H1 (cell line): ENCODE measurements around the gene TK2. TPM values are rescaled to one million over a fixed set of nuclear protein-coding genes. Genes with fewer than 3 reads are reported as not detected.

Experiments
- CTCF ChIA-PET: fragments of 300-600 bp; sonication (Branson Sonifier 250); formaldehyde crosslinking; loops from one replicate; lab custom pipeline; 2021; ENCODE audit not compliant: partially characterized antibody; lab: Charles Lee
- POLR2A ChIA-PET: fragments of 300-600 bp; sonication (Branson Sonifier 250); formaldehyde crosslinking; loops from one replicate; lab custom pipeline; 2021; ENCODE audit warnings: inconsistent platforms; ENCODE audit not compliant: partially characterized antibody; lab: Charles Lee
- DNase-seq, 2 experiments: peaks; one replicate each; pipeline versions ENCODE4 v3.0.0 to v3.0.0-alpha.2; 2010 to 2022; ENCODE audit warnings: low spot score in 2 of 2, low read depth in 1 of 2, mixed read lengths in 1 of 2
- FAIRE-seq: peaks from 2 replicates; lab custom pipeline; 2011; peaks lifted over from hg19 to GRCh38; lab: Jason Lieb, UNC
- H2AFZ ChIP-seq: 2 replicates; pipeline ENCODE4 v1.8.1; 2012; ENCODE audit warnings: low read length, inconsistent platforms
- H2AK5ac ChIP-seq: 2 replicates; pipeline ENCODE4 v1.6.1; 2013; ENCODE audit warnings: low read depth, low read length
- H2BK120ac ChIP-seq: replicated peaks from 2 replicates; pipeline ENCODE3; 2013; ENCODE audit warnings: low read depth, low read length, inconsistent platforms
- H2BK12ac ChIP-seq: 2 replicates; pipeline ENCODE4 v1.6.1; 2013; ENCODE audit warnings: low read depth, low read length
- H2BK15ac ChIP-seq: 2 replicates; pipeline ENCODE4 v1.6.1; 2013; ENCODE audit warnings: low read length
- H2BK20ac ChIP-seq: 2 replicates; pipeline ENCODE4 v1.6.1; 2013; ENCODE audit warnings: low read length
- H2BK5ac ChIP-seq: 2 replicates; pipeline ENCODE4 v1.6.1; 2013; ENCODE audit warnings: low read depth, low read length
- H3K14ac ChIP-seq: 2 replicates; pipeline ENCODE4 v1.6.1; 2013; ENCODE audit warnings: inconsistent platforms; ENCODE audit not compliant: insufficient read length
- H3K18ac ChIP-seq: 2 replicates; pipeline ENCODE4 v1.6.1; 2013; ENCODE audit warnings: low read length; ENCODE audit errors: extremely low read depth
- H3K23ac ChIP-seq: 2 replicates; pipeline ENCODE4 v1.6.1; 2013; ENCODE audit warnings: inconsistent platforms; ENCODE audit not compliant: insufficient read length
- H3K23me2 ChIP-seq: 2 replicates; pipeline ENCODE4 v1.6.1; 2013; ENCODE audit warnings: low read depth, low read length
- H3K27ac ChIP-seq: 2 replicates; pipeline ENCODE4 v1.6.1; 2011; ENCODE audit warnings: low read depth, low read length, inconsistent platforms
- H3K27me3 ChIP-seq, 4 experiments: replicated peaks in 1 of 4; 1 replicate in 1 of 4; 2 replicates in 3 of 4; pipeline versions ENCODE4 v1.6.1 to v1.8.1; 2011 to 2013; ENCODE audit warnings: low read length in 3 of 4, mild to moderate bottlenecking in 3 of 4, inconsistent platforms in 2 of 4, mixed read lengths in 2 of 4, moderate library complexity in 1 of 4; ENCODE audit not compliant: control insufficient read depth in 3 of 4, insufficient read depth in 3 of 4; ENCODE audit errors: extremely low read depth in 1 of 4
- H3K36me3 ChIP-seq, 4 experiments: 2 replicates each; pipeline versions ENCODE4 v1.6.1 to v1.8.1; 2011 to 2013; ENCODE audit warnings: mild to moderate bottlenecking in 4 of 4, low read length in 3 of 4, moderate library complexity in 2 of 4, control low read depth in 1 of 4, inconsistent platforms in 1 of 4; ENCODE audit not compliant: insufficient read depth in 4 of 4, control insufficient read depth in 2 of 4
- H3K4ac ChIP-seq: replicated peaks from 2 replicates; pipeline ENCODE3; 2013; ENCODE audit warnings: low read length, low read depth, mixed read lengths, inconsistent platforms; ENCODE audit not compliant: insufficient read length
- H3K4me1 ChIP-seq, 4 experiments: replicated peaks in 1 of 4; 1 replicate in 1 of 4; 2 replicates in 3 of 4; pipeline versions ENCODE4 v1.6.1 to v1.8.1; 2011 to 2013; ENCODE audit warnings: low read length in 3 of 4, inconsistent platforms in 2 of 4, mixed read lengths in 1 of 4; ENCODE audit not compliant: insufficient read depth in 4 of 4, control insufficient read depth in 3 of 4
- H3K4me2 ChIP-seq, 2 experiments: 2 replicates each; pipeline versions ENCODE4 v1.6.1 to v1.8.1; 2011 to 2013; ENCODE audit warnings: low read depth in 2 of 2, low read length in 2 of 2, control low read depth in 1 of 2, inconsistent platforms in 1 of 2, mild to moderate bottlenecking in 1 of 2; ENCODE audit not compliant: insufficient read depth in 1 of 2
- H3K4me3 ChIP-seq, 4 experiments: fragments of 200-600, 300-600 bp in 1 of 4; sonication (generic), shearing (Covaris generic), sonication (Bioruptor Twin) in 1 of 4; 2 replicates each; pipeline versions ENCODE4 v1.5.1 to v1.8.1; 2011 to 2016; ENCODE audit warnings: low read length in 4 of 4, low read depth in 3 of 4, control low read depth in 2 of 4, inconsistent platforms in 2 of 4, mild to moderate bottlenecking in 2 of 4, mixed read lengths in 1 of 4, moderate library complexity in 1 of 4; ENCODE audit not compliant: insufficient read depth in 2 of 4; ENCODE audit errors: extremely low read depth in 1 of 4
- H3K56ac ChIP-seq: replicated peaks from 2 replicates; pipeline ENCODE3; 2013; ENCODE audit warnings: low read depth, mild to moderate bottlenecking, mixed read lengths, low read length, inconsistent platforms; ENCODE audit not compliant: insufficient read length
- H3K79me1 ChIP-seq: 2 replicates; pipeline ENCODE4 v1.6.1; 2013; ENCODE audit warnings: low read depth, low read length, control low read depth
- H3K79me2 ChIP-seq, 2 experiments: 2 replicates each; pipeline versions ENCODE4 v1.6.1 to v1.8.1; 2012 to 2013; ENCODE audit warnings: low read length in 2 of 2, mild to moderate bottlenecking in 2 of 2, inconsistent platforms in 1 of 2; ENCODE audit not compliant: insufficient read depth in 2 of 2, control insufficient read depth in 1 of 2
- H3K9ac ChIP-seq, 4 experiments: replicated peaks in 1 of 4; 1 replicate in 1 of 4; 2 replicates in 3 of 4; pipeline versions ENCODE4 v1.6.1 to v1.8.1; 2011 to 2013; ENCODE audit warnings: low read depth in 3 of 4, low read length in 3 of 4, control low read depth in 2 of 4, mild to moderate bottlenecking in 2 of 4, moderate library complexity in 2 of 4, inconsistent platforms in 1 of 4; ENCODE audit errors: extremely low read depth in 1 of 4
- H3K9me3 ChIP-seq, 2 experiments: 2 replicates each; pipeline versions ENCODE4 v1.6.1 to v1.8.1; 2012 to 2013; ENCODE audit warnings: mild to moderate bottlenecking in 2 of 2, moderate library complexity in 2 of 2, control low read depth in 1 of 2, inconsistent platforms in 1 of 2, low read depth in 1 of 2, low read length in 1 of 2, mixed read lengths in 1 of 2; ENCODE audit not compliant: insufficient read depth in 2 of 2
- H4K20me1 ChIP-seq, 2 experiments: replicated peaks in 1 of 2; 2 replicates each; pipeline versions ENCODE3 to v1.8.1; 2011 to 2013; ENCODE audit warnings: inconsistent platforms in 2 of 2, low read length in 2 of 2, mild to moderate bottlenecking in 1 of 2; ENCODE audit not compliant: insufficient read depth in 2 of 2, control insufficient read depth in 1 of 2
- H4K5ac ChIP-seq: 2 replicates; pipeline ENCODE4 v1.6.1; 2013; ENCODE audit warnings: low read length, low read depth, mixed read lengths, inconsistent platforms; ENCODE audit not compliant: insufficient read length
- H4K8ac ChIP-seq: 2 replicates; pipeline ENCODE4 v1.8.0; 2013; ENCODE audit warnings: mild to moderate bottlenecking, moderate library complexity, low read length, inconsistent platforms; ENCODE audit not compliant: insufficient read depth; ENCODE audit errors: extremely low read depth
- H4K91ac ChIP-seq: replicated peaks from 2 replicates; pipeline ENCODE3; 2013; ENCODE audit warnings: low read length, mixed read lengths, inconsistent platforms; ENCODE audit not compliant: insufficient read length
- ATF2 ChIP-seq: IDR thresholded peaks from 2 replicates; pipeline ENCODE4 v1.6.1; 2012; ENCODE audit warnings: low read length, inconsistent platforms
- CEBPB ChIP-seq: IDR thresholded peaks from 2 replicates; pipeline ENCODE4 v1.6.1; 2012; ENCODE audit warnings: low read depth, low read length
- YY1 ChIP-seq: IDR thresholded peaks from 2 replicates; pipeline ENCODE4 v1.6.1; 2011; ENCODE audit warnings: low read depth, mild to moderate bottlenecking, low read length
- WGBS, 2 experiments: shearing (Covaris generic) in 1 of 2; methylation state at CpG; one replicate each; pipeline versions ENCODE4 v1.1.6 to v1.1.7; 2013 to 2015; ENCODE audit warnings: low lambda C conversion rate in 2 of 2, mixed read lengths in 2 of 2, inconsistent platforms in 1 of 2, low coverage in 1 of 2, missing lambda C conversion rate in 1 of 2; ENCODE audit not compliant: insufficient replicate concordance in 2 of 2, insufficient coverage in 1 of 2, insufficient read length in 1 of 2; ENCODE audit errors: extremely low coverage in 1 of 2, missing lambda C conversion rate in 1 of 2; 5-methylcytosine and 5-hydroxymethylcytosine counted together
- polyA plus RNA-seq, 7 experiments: library from polyadenylated mRNA; depleted of rRNA in 3 of 7; stranded (reverse) in 5 of 7; unstranded in 2 of 7; fragments of >200 nt in 5 of 7; fragments of 200-250 nt in 2 of 7; gene quantifications; 1 replicate in 5 of 7; 2 replicates in 1 of 7; 4 replicates in 1 of 7; pipeline versions ENCODE4 v1.2.1 to v1.2.3, GENCODE V29; 2011 to 2013; ENCODE audit warnings: missing spikeins in 2 of 7, mixed read lengths in 2 of 7
- total RNA-seq: library from RNA; stranded (reverse); fragmentation: NEBNext Ultra II Directional; extraction: Animal tissue kit (Norgen Biotek cat#: 25700); gene quantifications from 2 replicates; pipeline ENCODE4 v1.2.1, GENCODE V29; 2021

TK2 gene
- total and polyA plus RNA-seq, 2 of the 8 experiments (the other 6 are each of a cell fraction or from before 2014, with no cell fraction given): 2.7 to 3.6 TPM

GRCh38 chr16:66512272-66513110 lies 37.4 kb downstream of the TK2 start:
- no peak overlapping the region for H2BK20ac ChIP-seq
- no peaks in the 10 kb centered on the region for H3K79me2 ChIP-seq
- H3K27me3 ChIP-seq: no peaks in the 10 kb centered on the region
- no peak overlapping the region for H3K9ac ChIP-seq
- no peaks in the 10 kb centered on the region for H3K9me3 ChIP-seq
- TF ChIP-seq YY1: no peak
- peak; percentile 33; the same call in 1 of the 2 replicates for TF ChIP-seq CEBPB
- TF ChIP-seq ATF2: 0 out of 2 replicates have a peak, but pooled peaks have one; percentile 62
- ChIA-PET CTCF (interaction anchor here (0.7 to 3.3 kb wide), 16 partner anchors 9 to 168 kb away, joined by 3 to 19 read pairs (median 4); no protein-coding TSS in a partner anchor), POLR2A (interaction anchor here (1.0 to 2.0 kb wide), 6 partner anchors 7 to 106 kb away, joined by 3 to 8 read pairs (median 4); partner anchors contain the start of gene TK2)
- H4K20me1 ChIP-seq: no peaks in the 10 kb centered on the region
- no peak overlapping the region for H4K8ac ChIP-seq
- peak overlapping the region; percentile 25 for H4K91ac ChIP-seq
- H3K27ac ChIP-seq: 0 out of 2 replicates have a peak overlapping the region, but pooled peaks have one; percentile 44
- no peak overlapping the region for H3K56ac ChIP-seq
- H2BK5ac ChIP-seq: no peak overlapping the region
- H2AFZ ChIP-seq: no peak overlapping the region
- H3K79me1 ChIP-seq: no peaks in the 10 kb centered on the region
- H2BK15ac ChIP-seq: no peak overlapping the region; the same call in 1 of the 2 replicates
- peak overlapping the region; percentile 15; the same call in 1 of the 2 replicates for H3K18ac ChIP-seq
- H4K5ac ChIP-seq: no peak overlapping the region
- H3K4me1 ChIP-seq: peaks cover 8 to 27% (median 15%) of the 10 kb centered on the region in 4 experiments; a peak in 6 of 7 replicates
- DNase-seq: no peak
- no peak overlapping the region; a peak in 1 of 8 replicates for H3K4me3 ChIP-seq
- no peak overlapping the region for H2BK12ac ChIP-seq
- peak overlapping the region; percentile 32 for H3K4ac ChIP-seq
- no peak overlapping the region for H3K23ac ChIP-seq
- peak overlapping the region; percentile 45 for H2BK120ac ChIP-seq
- no peak overlapping the region; the same call in 1 of the 2 replicates for H2AK5ac ChIP-seq
- no peaks in the 10 kb centered on the region for H3K36me3 ChIP-seq
- 81% methylated on average over 15 of the region's 15 CpGs; no CpG with 5 or more reads in 1 of the 2 experiments for WGBS, 2 experiments
- FAIRE-seq: no peak
- no peak overlapping the region for H3K14ac ChIP-seq
- peak overlapping the region; percentile 49 to 54; a peak in 3 of 4 replicates for H3K4me2 ChIP-seq
- H3K23me2 ChIP-seq: no peaks in the 10 kb centered on the region
